Smooth muscle cell of trachea (primary cell): ENCODE data around the gene PNKP. TPM values are rescaled to one million over a fixed set of nuclear protein-coding genes. Genes with fewer than 3 reads are reported as not detected.

Experiments
- total RNA-seq: library from RNA; depleted of rRNA; stranded (reverse); fragments of >200 nt; gene quantifications from 2 replicates; pipeline ENCODE4 v1.2.1, GENCODE V29; 2014

Gene PNKP
- total RNA-seq = 43.3 and 55.9 TPM in 2 replicates

DNA sequence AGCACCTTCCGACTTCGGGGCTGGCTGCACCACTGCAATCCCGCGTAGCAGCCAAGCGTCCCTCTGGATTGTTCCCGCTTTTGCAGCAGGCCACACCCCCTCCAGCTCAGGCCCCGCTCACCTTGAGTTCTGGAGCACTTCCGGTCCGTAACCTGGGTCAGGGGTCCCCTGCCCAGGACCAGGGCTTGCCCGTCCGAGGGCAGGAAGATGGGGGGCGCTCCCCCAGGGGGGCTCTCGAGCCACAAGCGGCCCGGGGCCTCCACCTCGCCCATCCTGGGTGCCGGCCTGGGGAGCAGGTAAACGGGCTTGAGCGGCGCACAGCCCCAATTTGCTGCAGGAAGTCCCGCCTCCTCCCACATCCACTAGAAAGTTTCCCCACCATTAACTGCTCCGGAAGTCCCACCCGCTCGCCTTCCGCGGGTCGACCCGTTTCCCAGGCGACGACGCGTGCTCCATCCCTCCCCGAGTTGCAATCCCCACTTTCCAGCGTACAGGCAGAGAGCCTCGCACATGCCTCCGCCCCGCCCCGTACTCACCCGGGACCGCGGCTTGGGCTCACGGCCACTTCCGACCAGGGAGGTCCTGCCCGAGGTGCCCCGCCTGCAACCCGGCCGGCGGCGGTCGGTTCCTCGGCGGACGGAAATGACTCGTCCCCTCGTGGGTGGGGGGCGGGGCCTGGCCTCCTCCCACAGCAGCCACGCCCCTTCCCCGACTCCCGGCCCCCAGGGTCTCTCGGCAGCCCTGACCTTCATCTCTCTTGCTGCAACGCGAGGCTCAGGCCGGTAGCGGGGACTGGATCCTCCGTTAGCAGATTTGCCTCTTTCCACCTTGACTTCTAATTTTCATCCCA lies at the start of gene PNKP:
TSS of gene PNKP (minus strand) at position 644 of the 850 bp plus-strand sequence. CDS start at position 272, 372 bp downstream.

DNA sequence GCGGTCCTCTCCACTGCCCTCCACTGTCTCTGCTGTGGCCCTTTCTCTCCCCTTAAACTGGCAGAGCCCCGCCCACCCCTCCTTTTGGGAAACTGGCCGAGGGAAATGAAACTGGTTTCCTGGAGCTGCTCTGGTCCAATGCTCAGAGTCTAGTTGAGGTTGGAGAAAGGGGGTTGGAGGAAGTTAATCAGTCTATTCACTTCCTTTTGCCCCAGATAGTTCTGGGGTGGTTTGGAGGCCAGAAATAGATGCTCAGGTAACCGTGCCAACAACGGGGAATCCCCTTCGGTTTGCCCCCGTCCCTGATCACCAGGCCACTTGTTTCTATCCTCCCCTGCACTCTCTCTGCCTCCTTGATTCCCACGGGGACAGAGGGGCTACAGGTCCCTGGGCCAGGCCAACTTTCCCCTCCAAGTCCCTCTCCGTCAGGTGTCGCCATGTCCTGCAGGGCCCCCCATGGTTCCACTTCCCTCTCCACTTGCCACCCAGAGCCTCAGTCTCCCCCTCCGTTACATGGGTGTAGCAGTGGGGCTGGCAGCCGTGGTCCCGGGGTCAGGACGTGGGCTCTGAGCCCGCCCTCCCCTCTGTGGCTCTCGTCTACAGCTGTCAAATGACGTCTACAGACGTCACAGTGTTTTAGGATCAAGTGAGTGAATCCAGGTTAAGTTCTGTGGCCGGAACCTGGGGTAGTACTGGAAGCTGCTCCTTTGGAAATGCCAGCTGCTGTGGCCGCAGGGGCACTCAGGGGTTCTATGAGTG lies 29.7 kb upstream of the PNKP start, which contains the start of gene IL4I1:
TSS of gene IL4I1 (minus strand) at position 25 of the 759 bp plus-strand sequence. CDS start 727 bp downstream, outside the sequence.

DNA sequence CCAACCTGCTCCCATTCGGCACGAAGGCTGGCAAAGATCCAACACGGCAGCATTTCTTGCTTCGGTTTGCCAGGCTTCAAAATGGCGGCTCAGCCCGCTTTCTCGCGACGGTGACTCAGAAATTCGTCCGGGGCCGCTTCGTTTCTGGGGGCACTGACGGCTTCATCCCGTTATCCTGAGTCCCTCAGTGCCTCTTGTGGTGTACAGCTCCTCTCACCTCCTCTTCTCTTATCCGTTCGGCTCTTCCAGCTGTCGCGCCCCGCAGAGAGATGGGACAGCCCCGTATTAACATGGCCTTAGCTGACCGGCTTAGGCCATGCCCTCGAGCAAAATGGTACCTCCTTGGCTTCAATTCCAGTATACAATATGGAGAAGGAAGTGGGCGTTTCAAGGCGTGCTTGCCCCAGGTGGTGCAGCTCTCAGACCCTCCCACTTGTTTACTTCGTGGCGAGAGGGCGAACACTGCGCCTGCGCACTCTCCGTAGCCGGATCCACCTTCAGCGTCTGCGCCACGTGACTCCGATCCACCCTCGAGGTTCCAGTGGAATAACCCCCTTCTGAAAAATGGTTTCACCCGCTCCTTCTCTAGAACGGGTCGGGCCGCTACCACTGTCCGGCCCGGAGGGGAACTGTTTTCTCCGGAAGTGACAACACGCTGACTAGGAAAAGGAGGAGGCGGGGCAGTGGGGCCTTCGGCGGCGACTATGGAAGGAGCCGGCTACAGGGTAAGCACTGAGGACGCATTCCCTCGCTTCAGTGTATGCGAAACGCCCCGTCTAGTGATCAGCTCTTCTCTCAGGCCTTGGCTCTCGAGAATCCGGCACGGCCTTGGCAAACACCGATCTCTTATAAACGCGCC lies 9.9 kb upstream of the PNKP start, which contains the start of the genes AKT1S1 and TBC1D17:
TSS of gene AKT1S1 (minus strand) at position 336 of the 859 bp plus-strand sequence. CDS start 4,060 bp downstream, outside the sequence.
TSS of gene TBC1D17 (plus strand) at position 683 of the 859 bp plus-strand sequence. CDS start at position 705, 22 bp downstream.

DNA sequence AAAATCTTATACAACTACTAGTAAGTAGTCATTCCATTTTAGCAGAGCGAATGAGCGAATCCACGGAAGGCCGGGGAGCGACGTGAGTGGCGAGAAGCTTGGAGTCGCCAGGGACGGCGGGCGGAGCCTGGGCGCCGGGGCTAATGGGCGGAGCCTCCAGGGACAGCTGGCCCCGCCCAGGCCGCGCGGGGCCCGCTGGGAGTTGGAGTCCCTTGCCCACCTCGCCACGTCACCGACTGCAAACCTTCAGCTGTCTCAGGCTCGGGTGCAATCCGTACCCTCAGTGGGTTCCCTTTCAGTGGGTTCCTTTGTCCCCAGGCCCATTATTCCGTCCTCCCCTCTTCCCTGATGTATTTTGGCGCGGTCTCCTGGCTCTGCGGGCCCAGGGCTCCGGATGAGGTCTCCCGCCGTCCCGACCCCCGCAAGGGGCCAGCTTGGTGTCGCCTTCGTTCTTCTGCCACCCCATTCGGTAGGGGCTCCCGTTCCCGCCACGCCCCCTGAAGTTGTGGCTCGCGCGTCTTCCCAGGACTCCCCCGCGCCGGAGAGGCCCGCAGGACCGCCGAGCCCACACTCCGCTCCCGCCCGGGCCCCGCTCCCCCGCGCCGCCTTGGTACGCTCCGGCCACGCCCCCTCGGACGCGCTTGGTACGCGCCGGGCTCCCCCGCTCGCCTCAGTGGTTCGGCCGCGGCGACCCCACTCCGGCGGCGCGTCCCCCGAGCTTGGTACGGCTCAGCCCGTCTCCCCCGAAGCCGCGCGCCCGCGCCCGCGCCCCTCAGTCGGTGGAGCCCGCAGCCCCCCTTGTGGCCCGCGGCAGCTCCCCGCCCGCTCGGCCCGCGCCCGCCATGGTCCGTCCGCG lies 16.7 kb downstream of the PNKP start, which contains the start of gene PTOV1:
TSS of gene PTOV1 (plus strand) at position 673 of the 856 bp plus-strand sequence.

DNA sequence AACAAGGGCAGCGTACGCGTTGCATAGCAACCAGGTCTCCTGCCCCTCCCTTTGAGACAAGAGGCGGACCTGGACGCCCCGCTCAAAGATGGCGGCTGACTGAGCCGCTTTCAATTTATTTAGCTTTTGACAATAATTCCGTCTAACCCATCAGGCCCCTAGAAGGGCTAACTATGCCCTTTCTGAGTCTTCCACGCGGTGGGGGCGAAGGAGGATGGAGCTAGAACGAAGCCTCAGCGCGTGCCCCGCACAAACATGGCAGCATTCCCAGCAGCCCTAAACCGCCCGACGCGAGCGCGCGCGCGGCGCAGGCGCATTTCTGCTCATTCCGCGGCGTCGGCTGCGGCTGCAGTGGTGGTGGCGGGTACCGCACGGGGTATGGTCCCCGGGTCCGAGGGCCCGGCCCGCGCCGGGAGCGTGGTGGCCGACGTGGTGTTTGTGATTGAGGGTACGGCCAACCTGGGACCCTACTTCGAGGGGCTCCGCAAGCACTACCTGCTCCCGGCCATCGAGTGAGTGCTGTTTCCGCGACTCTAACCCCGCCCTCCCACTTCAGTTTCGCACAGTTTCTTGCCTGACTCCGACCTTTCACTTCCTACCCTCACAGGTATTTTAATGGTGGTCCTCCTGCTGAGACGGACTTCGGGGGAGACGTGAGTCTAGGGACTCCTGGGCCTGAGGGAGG lies 49.3 kb downstream of the PNKP start, which contains the start of gene MED25:
TSS of gene MED25 (plus strand) at position 326 of the 685 bp plus-strand sequence. CDS start at position 379, 53 bp downstream.

DNA sequence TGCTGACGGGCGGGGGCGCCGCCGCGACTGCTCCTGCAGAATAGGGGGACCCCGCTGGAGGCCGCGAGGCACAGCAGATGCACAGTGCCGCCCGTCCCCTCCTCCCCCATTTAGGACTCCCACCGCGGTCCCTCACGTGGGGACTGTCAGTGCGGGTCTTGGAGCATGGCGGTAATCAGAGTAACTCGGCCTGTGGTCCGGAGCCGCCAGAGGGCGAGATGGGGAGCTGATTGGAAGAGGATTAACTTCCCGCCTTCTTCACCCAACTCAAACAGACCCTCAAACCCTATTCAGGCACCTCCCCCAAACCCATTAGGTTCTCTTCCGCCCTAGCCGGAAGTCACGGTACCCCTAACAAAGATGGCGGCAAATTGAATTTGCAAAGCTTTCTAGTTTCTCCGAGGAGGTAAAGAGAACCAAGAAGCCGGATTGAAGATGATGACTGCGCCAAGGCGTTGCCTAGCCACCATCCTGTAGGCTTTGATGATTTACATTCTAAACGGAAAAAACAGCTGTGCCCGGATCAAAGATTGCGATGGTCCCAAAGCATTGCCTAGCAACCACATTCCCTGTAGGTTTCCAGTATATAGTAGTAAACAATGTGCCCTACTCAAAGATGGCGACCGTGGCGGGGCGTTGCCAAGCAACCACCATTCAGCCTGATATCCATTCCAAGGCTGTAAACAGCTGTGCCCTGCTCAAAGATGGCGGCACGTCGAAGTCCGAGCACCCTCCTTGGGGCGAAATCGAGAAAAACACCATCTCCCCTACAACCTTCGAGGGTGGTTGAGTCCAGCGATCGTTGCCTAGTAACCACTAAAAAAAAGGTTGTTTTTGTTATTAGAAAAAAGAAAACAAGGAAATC lies 54.1 kb downstream of the PNKP start, which contains the start of gene FUZ:
TSS of gene FUZ (minus strand) at position 296 of the 865 bp plus-strand sequence. CDS start at position 110, 186 bp downstream.

Other genes starting within 250 kb of the PNKP start
- gene RRAS, start 227.4 kb downstream of the PNKP start, total RNA-seq = 46.0 and 96.3 TPM in 2 replicates
- gene SCAF1, start 225.4 kb downstream of the PNKP start, total RNA-seq = 26.6 and 30.6 TPM in 2 replicates
- gene IRF3, start 201.7 kb downstream of the PNKP start, total RNA-seq = 33.3 and 69.5 TPM in 2 replicates
- gene BCL2L12, start 201.6 kb downstream of the PNKP start, total RNA-seq = 4.8 and 5.5 TPM in 2 replicates
- gene PRMT1, start 190.3 kb downstream of the PNKP start, total RNA-seq = 224 and 304 TPM in 2 replicates
- 0.44 and 0.83 TPM in 2 replicates for gene ADM5, start 178.0 kb downstream of the PNKP start, total RNA-seq
- 29.7 and 37.5 TPM in 2 replicates for gene CPT1C, start 176.5 kb downstream of the PNKP start, total RNA-seq
- 0.17 and 0.44 TPM in 2 replicates for gene TSKS, start 104.3 kb downstream of the PNKP start, total RNA-seq
- 110 and 154 TPM in 2 replicates for gene AP2A1, start 100.6 kb downstream of the PNKP start, total RNA-seq
- gene FUZ, start 54.3 kb downstream of the PNKP start, total RNA-seq = 30.4 and 46.0 TPM in 2 replicates
- gene MED25, start 49.3 kb downstream of the PNKP start, total RNA-seq = 17.7 and 26.9 TPM in 2 replicates
- 58.6 and 81.0 TPM in 2 replicates for gene PTOV1, start 16.4 kb downstream of the PNKP start, total RNA-seq
- 11.8 and 18.9 TPM in 2 replicates for gene AKT1S1, start 9.8 kb upstream of the PNKP start, total RNA-seq
- 21.4 and 24.8 TPM in 2 replicates for gene TBC1D17, start 10.1 kb upstream of the PNKP start, total RNA-seq
- gene IL4I1, start 29.3 kb upstream of the PNKP start, total RNA-seq = 1.0 and 1.3 TPM in 2 replicates
- 19.9 and 30.4 TPM in 2 replicates for gene ATF5, start 61.6 kb upstream of the PNKP start, total RNA-seq
- gene NUP62, start 61.9 kb upstream of the PNKP start, total RNA-seq = 28.1 TPM in 2 replicates
- gene SIGLEC11, start 93.6 kb upstream of the PNKP start, total RNA-seq = not detected in 2 replicates
- 32.9 and 34.4 TPM in 2 replicates for gene VRK3, start 157.8 kb upstream of the PNKP start, total RNA-seq
- gene ZNF473, start 158.4 kb upstream of the PNKP start, total RNA-seq = 5.6 and 6.0 TPM in 2 replicates